H1 (cell line): ENCODE data around the gene BMERB1. TPM values are rescaled to one million over a fixed set of nuclear protein-coding genes. Genes with fewer than 3 reads are reported as not detected.

Experiments used
- CTCF ChIA-PET: fragments of 300-600 bp; sonication (Branson Sonifier 250); formaldehyde crosslinking; loops from one replicate; lab custom pipeline; 2021; ENCODE audit not compliant: partially characterized antibody; lab: Charles Lee
- POLR2A ChIA-PET: fragments of 300-600 bp; sonication (Branson Sonifier 250); formaldehyde crosslinking; loops from one replicate; lab custom pipeline; 2021; ENCODE audit warnings: inconsistent platforms; ENCODE audit not compliant: partially characterized antibody; lab: Charles Lee
- DNase-seq, 2 experiments: peaks; one replicate each; pipeline versions ENCODE4 v3.0.0 to v3.0.0-alpha.2; 2010 to 2022; ENCODE audit warnings: low spot score in 2 of 2, low read depth in 1 of 2, mixed read lengths in 1 of 2
- FAIRE-seq: peaks from 2 replicates; lab custom pipeline; 2011; peaks lifted over from hg19 to GRCh38; lab: Jason Lieb, UNC
- H2AFZ ChIP-seq: 2 replicates; pipeline ENCODE4 v1.8.1; 2012; ENCODE audit warnings: low read length, inconsistent platforms
- H2AK5ac ChIP-seq: 2 replicates; pipeline ENCODE4 v1.6.1; 2013; ENCODE audit warnings: low read depth, low read length
- H2BK120ac ChIP-seq: replicated peaks from 2 replicates; pipeline ENCODE3; 2013; ENCODE audit warnings: low read depth, low read length, inconsistent platforms
- H2BK12ac ChIP-seq: 2 replicates; pipeline ENCODE4 v1.6.1; 2013; ENCODE audit warnings: low read depth, low read length
- H2BK15ac ChIP-seq: 2 replicates; pipeline ENCODE4 v1.6.1; 2013; ENCODE audit warnings: low read length
- H2BK20ac ChIP-seq: 2 replicates; pipeline ENCODE4 v1.6.1; 2013; ENCODE audit warnings: low read length
- H2BK5ac ChIP-seq: 2 replicates; pipeline ENCODE4 v1.6.1; 2013; ENCODE audit warnings: low read depth, low read length
- H3K14ac ChIP-seq: 2 replicates; pipeline ENCODE4 v1.6.1; 2013; ENCODE audit warnings: inconsistent platforms; ENCODE audit not compliant: insufficient read length
- H3K18ac ChIP-seq: 2 replicates; pipeline ENCODE4 v1.6.1; 2013; ENCODE audit warnings: low read length; ENCODE audit errors: extremely low read depth
- H3K23ac ChIP-seq: 2 replicates; pipeline ENCODE4 v1.6.1; 2013; ENCODE audit warnings: inconsistent platforms; ENCODE audit not compliant: insufficient read length
- H3K23me2 ChIP-seq: 2 replicates; pipeline ENCODE4 v1.6.1; 2013; ENCODE audit warnings: low read depth, low read length
- H3K27ac ChIP-seq: 2 replicates; pipeline ENCODE4 v1.6.1; 2011; ENCODE audit warnings: low read depth, low read length, inconsistent platforms
- H3K27me3 ChIP-seq, 4 experiments: replicated peaks in 1 of 4; 1 replicate in 1 of 4; 2 replicates in 3 of 4; pipeline versions ENCODE4 v1.6.1 to v1.8.1; 2011 to 2013; ENCODE audit warnings: low read length in 3 of 4, mild to moderate bottlenecking in 3 of 4, inconsistent platforms in 2 of 4, mixed read lengths in 2 of 4, moderate library complexity in 1 of 4; ENCODE audit not compliant: control insufficient read depth in 3 of 4, insufficient read depth in 3 of 4; ENCODE audit errors: extremely low read depth in 1 of 4
- H3K36me3 ChIP-seq, 4 experiments: 2 replicates each; pipeline versions ENCODE4 v1.6.1 to v1.8.1; 2011 to 2013; ENCODE audit warnings: mild to moderate bottlenecking in 4 of 4, low read length in 3 of 4, moderate library complexity in 2 of 4, control low read depth in 1 of 4, inconsistent platforms in 1 of 4; ENCODE audit not compliant: insufficient read depth in 4 of 4, control insufficient read depth in 2 of 4
- H3K4ac ChIP-seq: replicated peaks from 2 replicates; pipeline ENCODE3; 2013; ENCODE audit warnings: low read length, low read depth, mixed read lengths, inconsistent platforms; ENCODE audit not compliant: insufficient read length
- H3K4me1 ChIP-seq, 4 experiments: replicated peaks in 1 of 4; 1 replicate in 1 of 4; 2 replicates in 3 of 4; pipeline versions ENCODE4 v1.6.1 to v1.8.1; 2011 to 2013; ENCODE audit warnings: low read length in 3 of 4, inconsistent platforms in 2 of 4, mixed read lengths in 1 of 4; ENCODE audit not compliant: insufficient read depth in 4 of 4, control insufficient read depth in 3 of 4
- H3K4me2 ChIP-seq, 2 experiments: 2 replicates each; pipeline versions ENCODE4 v1.6.1 to v1.8.1; 2011 to 2013; ENCODE audit warnings: low read depth in 2 of 2, low read length in 2 of 2, control low read depth in 1 of 2, inconsistent platforms in 1 of 2, mild to moderate bottlenecking in 1 of 2; ENCODE audit not compliant: insufficient read depth in 1 of 2
- H3K4me3 ChIP-seq, 4 experiments: fragments of 200-600, 300-600 bp in 1 of 4; sonication (generic), shearing (Covaris generic), sonication (Bioruptor Twin) in 1 of 4; 2 replicates each; pipeline versions ENCODE4 v1.5.1 to v1.8.1; 2011 to 2016; ENCODE audit warnings: low read length in 4 of 4, low read depth in 3 of 4, control low read depth in 2 of 4, inconsistent platforms in 2 of 4, mild to moderate bottlenecking in 2 of 4, mixed read lengths in 1 of 4, moderate library complexity in 1 of 4; ENCODE audit not compliant: insufficient read depth in 2 of 4; ENCODE audit errors: extremely low read depth in 1 of 4
- H3K56ac ChIP-seq: replicated peaks from 2 replicates; pipeline ENCODE3; 2013; ENCODE audit warnings: low read depth, mild to moderate bottlenecking, mixed read lengths, low read length, inconsistent platforms; ENCODE audit not compliant: insufficient read length
- H3K79me1 ChIP-seq: 2 replicates; pipeline ENCODE4 v1.6.1; 2013; ENCODE audit warnings: low read depth, low read length, control low read depth
- H3K79me2 ChIP-seq, 2 experiments: 2 replicates each; pipeline versions ENCODE4 v1.6.1 to v1.8.1; 2012 to 2013; ENCODE audit warnings: low read length in 2 of 2, mild to moderate bottlenecking in 2 of 2, inconsistent platforms in 1 of 2; ENCODE audit not compliant: insufficient read depth in 2 of 2, control insufficient read depth in 1 of 2
- H3K9ac ChIP-seq, 4 experiments: replicated peaks in 1 of 4; 1 replicate in 1 of 4; 2 replicates in 3 of 4; pipeline versions ENCODE4 v1.6.1 to v1.8.1; 2011 to 2013; ENCODE audit warnings: low read depth in 3 of 4, low read length in 3 of 4, control low read depth in 2 of 4, mild to moderate bottlenecking in 2 of 4, moderate library complexity in 2 of 4, inconsistent platforms in 1 of 4; ENCODE audit errors: extremely low read depth in 1 of 4
- H3K9me3 ChIP-seq, 2 experiments: 2 replicates each; pipeline versions ENCODE4 v1.6.1 to v1.8.1; 2012 to 2013; ENCODE audit warnings: mild to moderate bottlenecking in 2 of 2, moderate library complexity in 2 of 2, control low read depth in 1 of 2, inconsistent platforms in 1 of 2, low read depth in 1 of 2, low read length in 1 of 2, mixed read lengths in 1 of 2; ENCODE audit not compliant: insufficient read depth in 2 of 2
- H4K20me1 ChIP-seq, 2 experiments: replicated peaks in 1 of 2; 2 replicates each; pipeline versions ENCODE3 to v1.8.1; 2011 to 2013; ENCODE audit warnings: inconsistent platforms in 2 of 2, low read length in 2 of 2, mild to moderate bottlenecking in 1 of 2; ENCODE audit not compliant: insufficient read depth in 2 of 2, control insufficient read depth in 1 of 2
- H4K5ac ChIP-seq: 2 replicates; pipeline ENCODE4 v1.6.1; 2013; ENCODE audit warnings: low read length, low read depth, mixed read lengths, inconsistent platforms; ENCODE audit not compliant: insufficient read length
- H4K8ac ChIP-seq: 2 replicates; pipeline ENCODE4 v1.8.0; 2013; ENCODE audit warnings: mild to moderate bottlenecking, moderate library complexity, low read length, inconsistent platforms; ENCODE audit not compliant: insufficient read depth; ENCODE audit errors: extremely low read depth
- H4K91ac ChIP-seq: replicated peaks from 2 replicates; pipeline ENCODE3; 2013; ENCODE audit warnings: low read length, mixed read lengths, inconsistent platforms; ENCODE audit not compliant: insufficient read length
- GABPA ChIP-seq: IDR thresholded peaks from 2 replicates; pipeline ENCODE4 v1.6.1; 2011; ENCODE audit warnings: mild to moderate bottlenecking, low read length, moderate library complexity, borderline replicate concordance; ENCODE audit not compliant: insufficient read depth
- TBP ChIP-seq: IDR thresholded peaks from 2 replicates; pipeline ENCODE4 v1.6.1; 2011; ENCODE audit warnings: low read depth, low read length, improper control_type of control experiment
- WGBS, 2 experiments: shearing (Covaris generic) in 1 of 2; methylation state at CpG; one replicate each; pipeline versions ENCODE4 v1.1.6 to v1.1.7; 2013 to 2015; ENCODE audit warnings: low lambda C conversion rate in 2 of 2, mixed read lengths in 2 of 2, inconsistent platforms in 1 of 2, low coverage in 1 of 2, missing lambda C conversion rate in 1 of 2; ENCODE audit not compliant: insufficient replicate concordance in 2 of 2, insufficient coverage in 1 of 2, insufficient read length in 1 of 2; ENCODE audit errors: extremely low coverage in 1 of 2, missing lambda C conversion rate in 1 of 2; 5-methylcytosine and 5-hydroxymethylcytosine counted together
- polyA plus RNA-seq, 7 experiments: library from polyadenylated mRNA; depleted of rRNA in 3 of 7; stranded (reverse) in 5 of 7; unstranded in 2 of 7; fragments of >200 nt in 5 of 7; fragments of 200-250 nt in 2 of 7; gene quantifications; 1 replicate in 5 of 7; 2 replicates in 1 of 7; 4 replicates in 1 of 7; pipeline versions ENCODE4 v1.2.1 to v1.2.3, GENCODE V29; 2011 to 2013; ENCODE audit warnings: missing spikeins in 2 of 7, mixed read lengths in 2 of 7
- total RNA-seq: library from RNA; stranded (reverse); fragmentation: NEBNext Ultra II Directional; extraction: Animal tissue kit (Norgen Biotek cat#: 25700); gene quantifications from 2 replicates; pipeline ENCODE4 v1.2.1, GENCODE V29; 2021

The BMERB1 gene
- total and polyA plus RNA-seq, 2 of the 8 experiments (the other 6 are each of a cell fraction or from before 2014, with no cell fraction given) = 23.5 to 27.1 TPM

- Histone ChIP-seq H2BK5ac (no peak overlapping the region), H3K36me3 (no peaks in the 10 kb centered on the region), H3K56ac (no peak overlapping the region), H3K79me1 (no peaks in the 10 kb centered on the region), H2BK120ac (no peak overlapping the region), H3K79me2 (no peaks in the 10 kb centered on the region), H4K5ac (no peak overlapping the region), H2AFZ (no peak overlapping the region), H3K4me1 (peaks cover 0 to 11% (median 0%) of the 10 kb centered on the region in 4 experiments; a peak in 2 of 7 replicates), H3K4ac (no peak overlapping the region), H3K27me3 (no peaks in the 10 kb centered on the region), H4K20me1 (no peaks in the 10 kb centered on the region), H3K9me3 (no peaks in the 10 kb centered on the region), H3K27ac (no peak overlapping the region; the same call in 1 of the 2 replicates), H4K91ac (no peak overlapping the region), H3K23ac (no peak overlapping the region), H3K14ac (no peak overlapping the region), H2BK15ac (no peak overlapping the region), H3K23me2 (no peaks in the 10 kb centered on the region), H3K9ac (no peak overlapping the region), H4K8ac (no peak overlapping the region), H3K4me3 (no peak overlapping the region), H2BK12ac (no peak overlapping the region), H3K18ac (no peak overlapping the region), H2BK20ac (no peak overlapping the region), H2AK5ac (no peak overlapping the region), H3K4me2 (no peak overlapping the region)
- DNase-seq = no peak
- no peak for TF ChIP-seq GABPA
- peak; percentile 38; the same call in 1 of the 2 replicates for TF ChIP-seq TBP
- FAIRE-seq = no peak
- ChIA-PET POLR2A (interaction anchor here (0.6 to 1.4 kb wide), 2 partner anchors 10 to 139 kb away, joined by 3 read pairs; no protein-coding TSS in a partner anchor), CTCF (interaction anchor here (0.6 to 1.6 kb wide), 3 partner anchors 8 to 145 kb away, joined by 3 to 6 read pairs (median 3); no protein-coding TSS in a partner anchor)
- WGBS, 2 experiments = 86% methylated on average over 9 of the region's 9 CpGs; no CpG with 5 or more reads in 1 of the 2 experiments
Measured at GRCh38 chr16:15403392-15403995, 30.9 kb upstream of the BMERB1 start.
